Upper lobe of left lung (tissue), 6 donors: ENCODE measurements around the gene OGFOD1. TPM values are rescaled to one million over a fixed set of nuclear protein-coding genes. Genes with fewer than 3 reads are reported as not detected.
A peak's percentile ranks its signal among the peaks of the same experiment; 100 is the strongest.

ENCODE experiments used
- ATAC-seq, 2 donors: fragments of 200-7000 bp; cut with Tn5 transposase; one replicate each; pipeline ENCODE4 v1.9.1; 2022; ENCODE audit warnings: mild to moderate bottlenecking in 2 of 2, moderate library complexity in 2 of 2; ENCODE audit not compliant: low FRiP score in 2 of 2
- DNase-seq, 2 donors: peaks; one replicate each; pipeline ENCODE4 v3.0.0-alpha.2; 2019 to 2020
- H3K27ac ChIP-seq, 4 donors: fragments of 200-600 bp; sonication (generic); one replicate each; pipeline ENCODE4 v1.5.1; 2016 to 2019
- H3K27me3 ChIP-seq, 4 donors: fragments of 200-600 bp; sonication (generic); one replicate each; pipeline ENCODE4 v1.5.1; 2017 to 2019
- H3K36me3 ChIP-seq, 4 donors: fragments of 200-600 bp; sonication (generic); one replicate each; pipeline ENCODE4 v1.5.1; 2016 to 2019
- H3K4me1 ChIP-seq, 4 donors: fragments of 200-600 bp; sonication (generic); one replicate each; pipeline ENCODE4 v1.5.1; 2018 to 2019
- H3K4me3 ChIP-seq, 4 donors: fragments of 200-600 bp; sonication (generic); one replicate each; pipeline ENCODE4 v1.5.1; 2017 to 2019; ENCODE audit warnings: mild to moderate bottlenecking in 2 of 4, moderate library complexity in 1 of 4
- H3K9me3 ChIP-seq, 4 donors: fragments of 200-600 bp; sonication (generic); one replicate each; pipeline ENCODE4 v1.5.1; 2018 to 2019
- CTCF ChIP-seq, 6 experiments: fragments of 450-650 bp in 4 of 6; fragments of 200-600 bp in 2 of 6; sonication (generic) in 2 of 6; IDR thresholded peaks; one replicate each; pipeline ENCODE4 v1.5.1; 2016 to 2019; ENCODE audit warnings: antibody characterized with exemption in 6 of 6
- EP300 ChIP-seq, 4 donors: sonication (generic); formaldehyde crosslinking; IDR thresholded peaks; one replicate each; pipeline ENCODE4 v1.5.1; 2017; ENCODE audit warnings: antibody characterized with exemption in 4 of 4, control low read depth in 2 of 4
- POLR2A ChIP-seq, 4 donors: fragments of 450-650 bp; IDR thresholded peaks; one replicate each; pipeline ENCODE4 v1.5.1; 2016 to 2017; ENCODE audit warnings: antibody characterized with exemption in 4 of 4, mild to moderate bottlenecking in 2 of 4
- POLR2AphosphoS5 ChIP-seq, 2 donors: sonication (generic); formaldehyde crosslinking; IDR thresholded peaks; one replicate each; pipeline ENCODE4 v1.5.1; 2017; ENCODE audit warnings: antibody characterized with exemption in 2 of 2
- WGBS, 2 donors: methylation state at CpG; one replicate each; pipeline ENCODE4 v1.1.5; 2017 to 2018; 5-methylcytosine and 5-hydroxymethylcytosine counted together
- total RNA-seq, 6 donors: library from RNA; depleted of rRNA in 4 of 6; stranded (reverse); fragments of >200 nt in 4 of 6; gene quantifications; one replicate each; pipeline versions ENCODE4 v1.1.0 to v1.2.1, GENCODE V29; 2016 to 2021
- donor health status: DM: no; HTN: no; CAD: no; lungs with moderate emphysema.
- donor health status: DM: no; HTN: yes; CAD: no; lungs with severe emphysema.

Gene OGFOD1
- total RNA-seq, 6 donors from 2014 or later: 19.8 to 72.3 (median 29.7) TPM

GRCh38 chr16:56421976-56422669 is 29.2 kb upstream of the OGFOD1 start:
- 90 to 97% methylated on average over 5 of the region's 5 CpGs for WGBS, 2 donors
- Histone ChIP-seq H3K4me3 (no peak overlapping the region), H3K4me1 (peaks cover 15 to 26% (median 19%) of the 10 kb centered on the region in 4 donors)

GRCh38 chr16:56422896-56423441 is 28.4 kb upstream of the OGFOD1 start:
- H3K36me3 ChIP-seq: no peaks in the 10 kb centered on the region
- H3K27me3 ChIP-seq: no peaks in the 10 kb centered on the region
- DNase-seq (no peak), ATAC-seq (no peak)
- no peak overlapping the region for H3K27ac ChIP-seq
- no peak for TF ChIP-seq EP300 (IDR thresholded peaks at IDR 0.05)
- no peak for TF ChIP-seq CTCF (IDR thresholded peaks at IDR 0.05)
- no peak for TF ChIP-seq POLR2A (IDR thresholded peaks at IDR 0.05)
- TF ChIP-seq POLR2AphosphoS5 (IDR thresholded peaks at IDR 0.05): no peak
- H3K9me3 ChIP-seq: no peaks in the 10 kb centered on the region
- peaks cover 15 to 26% (median 19%) of the 10 kb centered on the region in 4 donors for H3K4me1 ChIP-seq
- no peak overlapping the region for H3K4me3 ChIP-seq
- WGBS, 2 donors: 78 to 82% methylated on average over 4 of the region's 4 CpGs

More at GRCh38 chr16:56421976-56422669, 29.2 kb upstream of the OGFOD1 start:
- TF ChIP-seq EP300 (IDR thresholded peaks at IDR 0.05) (no peak), CTCF (IDR thresholded peaks at IDR 0.05) (no peak), POLR2AphosphoS5 (IDR thresholded peaks at IDR 0.05) (no peak)
- Histone ChIP-seq H3K27ac (no peak overlapping the region), H3K36me3 (no peaks in the 10 kb centered on the region), H3K9me3 (no peaks in the 10 kb centered on the region), H3K27me3 (no peaks in the 10 kb centered on the region)
- ATAC-seq: no peak
- no peak for DNase-seq

GRCh38 chr16:56423584-56424403 is 27.6 kb upstream of the OGFOD1 start:
- Histone ChIP-seq H3K4me1 (peaks cover 15 to 26% (median 19%) of the 10 kb centered on the region in 4 donors), H3K27ac (peak overlapping the region; percentile 80 to 91 (median 85)), H3K9me3 (no peaks in the 10 kb centered on the region), H3K4me3 (peak overlapping the region; percentile 86 to 95 (median 91)), H3K27me3 (no peaks in the 10 kb centered on the region), H3K36me3 (no peaks in the 10 kb centered on the region)
- ATAC-seq (no peak), DNase-seq (no peak)
- TF ChIP-seq EP300 (IDR thresholded peaks at IDR 0.05) (no peak), POLR2A (IDR thresholded peaks at IDR 0.05) (no peak), POLR2AphosphoS5 (IDR thresholded peaks at IDR 0.05) (no peak), CTCF (IDR thresholded peaks at IDR 0.05) (no peak)
- WGBS, 2 donors: 22 to 38% methylated on average over 7 of the region's 7 CpGs

GRCh38 chr16:56424404-56424764 is 27.0 kb upstream of the OGFOD1 start:
- Histone ChIP-seq H3K4me3 (peak overlapping the region; percentile 86 to 95 (median 91)), H3K4me1 (peaks cover 15 to 26% (median 19%) of the 10 kb centered on the region in 4 donors), H3K9me3 (no peaks in the 10 kb centered on the region), H3K27me3 (no peaks in the 10 kb centered on the region), H3K36me3 (no peaks in the 10 kb centered on the region), H3K27ac (peak overlapping the region; percentile 80 to 91 (median 85))
- ATAC-seq (peak in 1 of 2 donors; percentile 2), DNase-seq (no peak)
- WGBS, 2 donors: 1 to 4% methylated on average over 16 of the region's 16 CpGs
- no peak for TF ChIP-seq EP300 (IDR thresholded peaks at IDR 0.05)
- no peak for TF ChIP-seq POLR2A (IDR thresholded peaks at IDR 0.05)
- TF ChIP-seq CTCF (IDR thresholded peaks at IDR 0.05): no peak
- TF ChIP-seq POLR2AphosphoS5 (IDR thresholded peaks at IDR 0.05): no peak
